A549 (cell line): ENCODE measurements around the gene METTL25B. TPM values are rescaled to one million over a fixed set of nuclear protein-coding genes. Genes with fewer than 3 reads are reported as not detected.

Experiments used
- BHLHE40 ChIP-seq: IDR thresholded peaks from 2 replicates; pipeline ENCODE4 v1.6.1; 2012; ENCODE audit warnings: low read depth, low read length, inconsistent platforms
- CEBPB ChIP-seq, 2 experiments: fragments of >200 bp in 1 of 2; sonication (Bioruptor Twin) in 1 of 2; formaldehyde crosslinking in 1 of 2; IDR thresholded peaks; 2 replicates each; pipeline ENCODE4 v1.6.1; 2012 to 2016
- CHD4 ChIP-seq: fragments of 200-600 bp; sonication (generic); IDR thresholded peaks from 2 replicates; pipeline ENCODE4 v1.6.1; 2016; ENCODE audit warnings: antibody characterized with exemption, mild to moderate bottlenecking, borderline replicate concordance
- EHF ChIP-seq: fragments of 250-450 bp; sonication (Bioruptor Pico); IDR thresholded peaks from 2 replicates; pipeline ENCODE4 v1.5.0; 2020; ENCODE audit warnings: mild to moderate bottlenecking
- EHMT2 ChIP-seq: fragments of 200-600 bp; sonication (generic); IDR thresholded peaks from 2 replicates; pipeline ENCODE4 v1.6.1; 2016; ENCODE audit warnings: antibody characterized with exemption, low read depth, mild to moderate bottlenecking, moderate library complexity
- ELK1 ChIP-seq: fragments of 150-350 bp; IDR thresholded peaks from 2 replicates; pipeline ENCODE4 v1.6.1; 2014; ENCODE audit warnings: low read depth, mild to moderate bottlenecking, low read length
- EP300 ChIP-seq, 2 experiments: fragments of >200 bp; sonication (Bioruptor Twin); formaldehyde crosslinking; IDR thresholded peaks; 2 replicates in 1 of 2; 3 replicates in 1 of 2; pipeline ENCODE4 v1.6.1; 2016 to 2017
- ESRRA ChIP-seq: fragments of 150-350 bp; IDR thresholded peaks from 2 replicates; pipeline ENCODE4 v1.6.1; 2014; ENCODE audit warnings: mild to moderate bottlenecking, low read length, borderline replicate concordance
- FOSB ChIP-seq: fragments of 250-450 bp; sonication (Bioruptor Pico); IDR thresholded peaks from 2 replicates; pipeline ENCODE4 v1.5.0; 2020; ENCODE audit warnings: mild to moderate bottlenecking, moderate library complexity
- FOSL2 ChIP-seq, 2 experiments: fragments of 450-650 bp in 1 of 2; fragments of >200 bp in 1 of 2; sonication (Bioruptor Twin) in 1 of 2; formaldehyde crosslinking; IDR thresholded peaks; 2 replicates each; pipeline versions ENCODE4 v1.5.0 to v1.6.1; 2016 to 2020; ENCODE audit warnings: mild to moderate bottlenecking in 1 of 2, moderate library complexity in 1 of 2
- GATA3 ChIP-seq: IDR thresholded peaks from 2 replicates; pipeline ENCODE4 v1.6.1; 2012; ENCODE audit warnings: borderline replicate concordance
- HDAC2 ChIP-seq: fragments of 200-600 bp; sonication (generic); IDR thresholded peaks from 2 replicates; pipeline ENCODE4 v1.6.1; 2016
- HMGXB4 ChIP-seq: fragments of 250-450 bp; sonication (Bioruptor Pico); IDR thresholded peaks from 2 replicates; pipeline ENCODE4 v1.5.0; 2021; ENCODE audit warnings: mild to moderate bottlenecking, moderate library complexity, borderline replicate concordance
- HOXB13 ChIP-seq: fragments of 250-450 bp; sonication (Bioruptor Pico); IDR thresholded peaks from 2 replicates; pipeline ENCODE4 v1.5.0; 2020; ENCODE audit warnings: low read depth, mild to moderate bottlenecking, moderate library complexity
- HOXB5 ChIP-seq: fragments of 250-450 bp; sonication (Bioruptor Pico); IDR thresholded peaks from 2 replicates; pipeline ENCODE4 v1.5.0; 2020; ENCODE audit warnings: mild to moderate bottlenecking, moderate library complexity
- JUN ChIP-seq, 2 experiments: fragments of >200 bp; sonication (Bioruptor Twin); formaldehyde crosslinking; IDR thresholded peaks; 2 replicates in 1 of 2; 3 replicates in 1 of 2; pipeline ENCODE4 v1.6.1; 2016 to 2017
- JUNB ChIP-seq: fragments of >200 bp; sonication (Bioruptor Twin); formaldehyde crosslinking; IDR thresholded peaks from 2 replicates; pipeline ENCODE4 v1.6.1; 2016
- KDM1A ChIP-seq: fragments of 200-600 bp; sonication (generic); IDR thresholded peaks from 2 replicates; pipeline ENCODE4 v1.6.1; 2016; ENCODE audit warnings: low read depth, mild to moderate bottlenecking
- MAZ ChIP-seq: fragments of 150-350 bp; IDR thresholded peaks from 2 replicates; pipeline ENCODE4 v1.6.1; 2014; ENCODE audit warnings: antibody characterized with exemption, low read depth, low read length, borderline replicate concordance
- MYC ChIP-seq: IDR thresholded peaks from 2 replicates; pipeline ENCODE4 v1.6.1; 2012; ENCODE audit warnings: mild to moderate bottlenecking, inconsistent platforms, low read length, improper control_type of control experiment, borderline replicate concordance
- NFE2L2 ChIP-seq: fragments of 150-350 bp; conservative IDR thresholded peaks from 2 replicates; pipeline ENCODE4 v1.6.1; 2014; ENCODE audit warnings: low read length
- NR3C1 ChIP-seq: fragments of >200 bp; sonication (Bioruptor Twin); formaldehyde crosslinking; IDR thresholded peaks from 3 replicates; pipeline ENCODE4 v1.6.1; 2017
- POLR2A ChIP-seq: IDR thresholded peaks from 2 replicates; pipeline ENCODE4 v1.6.1; 2012; ENCODE audit warnings: mild to moderate bottlenecking, low read length
- POLR2AphosphoS2 ChIP-seq: conservative IDR thresholded peaks from 2 replicates; pipeline ENCODE4 v1.6.1; 2012; ENCODE audit warnings: low read length, improper control_type of control experiment, inconsistent platforms
- RAD21 ChIP-seq, 2 experiments: fragments of >200 bp in 1 of 2; sonication (Bioruptor Twin) in 1 of 2; formaldehyde crosslinking in 1 of 2; IDR thresholded peaks in 1 of 2; conservative IDR thresholded peaks in 1 of 2; 2 replicates in 1 of 2; 3 replicates in 1 of 2; pipeline ENCODE4 v1.6.1; 2012 to 2018; ENCODE audit warnings: inconsistent platforms in 1 of 2
- REST ChIP-seq: fragments of 200-600 bp; sonication (generic); IDR thresholded peaks from 2 replicates; pipeline ENCODE4 v1.6.1; 2016; ENCODE audit warnings: antibody characterized with exemption, mild to moderate bottlenecking, moderate library complexity
- RFX5 ChIP-seq: fragments of 450-650 bp; IDR thresholded peaks from 2 replicates; pipeline ENCODE4 v1.7.1; 2014; ENCODE audit warnings: antibody characterized with exemption, mild to moderate bottlenecking, moderate library complexity
- RNF2 ChIP-seq: fragments of 200-600 bp; sonication (generic); IDR thresholded peaks from 2 replicates; pipeline ENCODE4 v1.6.1; 2016; ENCODE audit warnings: low read depth, mild to moderate bottlenecking, antibody characterized with exemption, moderate library complexity, borderline replicate concordance
- SMC3 ChIP-seq: fragments of >200 bp; sonication (Bioruptor Twin); formaldehyde crosslinking; IDR thresholded peaks from 3 replicates; pipeline ENCODE4 v1.6.1; 2018; ENCODE audit warnings: inconsistent platforms
- SREBF2 ChIP-seq: fragments of 450-650 bp; IDR thresholded peaks from 2 replicates; pipeline ENCODE4 v1.6.1; 2014; ENCODE audit warnings: mild to moderate bottlenecking, moderate library complexity
- TFCP2L1 ChIP-seq: fragments of 250-450 bp; sonication (Bioruptor Pico); IDR thresholded peaks from 2 replicates; pipeline ENCODE4 v1.5.0; 2021; ENCODE audit warnings: mild to moderate bottlenecking
- ZNF302 ChIP-seq: fragments of 250-450 bp; sonication (Bioruptor Pico); IDR thresholded peaks from 2 replicates; pipeline ENCODE4 v1.9.0; 2021; ENCODE audit warnings: inconsistent platforms, mild to moderate bottlenecking, moderate library complexity
- ZSCAN20 ChIP-seq: fragments of 250-450 bp; sonication (Bioruptor Pico); IDR thresholded peaks from 2 replicates; pipeline ENCODE4 v1.8.0; 2022; ENCODE audit warnings: mild to moderate bottlenecking, moderate library complexity
- polyA plus RNA-seq, 4 experiments: library from polyadenylated mRNA; depleted of rRNA in 3 of 4; stranded (reverse); fragments of >200 nt; fragmentation: RNase III in 1 of 4; extraction: RNeasy Plus Mini Kit Qiagen cat#74134 plus additional on column Dnase treatment in 1 of 4; gene quantifications; 2 replicates in 3 of 4; 3 replicates in 1 of 4; pipeline ENCODE4 v1.2.3, GENCODE V29; 2011 to 2017
- TF ChIP-seq, protein P1 (sequence below): IDR thresholded peaks from 2 replicates; pipeline ENCODE4 v1.6.1; 2012

METTL25B gene
- polyA plus RNA-seq, 2 of the 4 experiments (the other 2 are of a cell fraction): 16.7 to 18.5 TPM

DNA sequence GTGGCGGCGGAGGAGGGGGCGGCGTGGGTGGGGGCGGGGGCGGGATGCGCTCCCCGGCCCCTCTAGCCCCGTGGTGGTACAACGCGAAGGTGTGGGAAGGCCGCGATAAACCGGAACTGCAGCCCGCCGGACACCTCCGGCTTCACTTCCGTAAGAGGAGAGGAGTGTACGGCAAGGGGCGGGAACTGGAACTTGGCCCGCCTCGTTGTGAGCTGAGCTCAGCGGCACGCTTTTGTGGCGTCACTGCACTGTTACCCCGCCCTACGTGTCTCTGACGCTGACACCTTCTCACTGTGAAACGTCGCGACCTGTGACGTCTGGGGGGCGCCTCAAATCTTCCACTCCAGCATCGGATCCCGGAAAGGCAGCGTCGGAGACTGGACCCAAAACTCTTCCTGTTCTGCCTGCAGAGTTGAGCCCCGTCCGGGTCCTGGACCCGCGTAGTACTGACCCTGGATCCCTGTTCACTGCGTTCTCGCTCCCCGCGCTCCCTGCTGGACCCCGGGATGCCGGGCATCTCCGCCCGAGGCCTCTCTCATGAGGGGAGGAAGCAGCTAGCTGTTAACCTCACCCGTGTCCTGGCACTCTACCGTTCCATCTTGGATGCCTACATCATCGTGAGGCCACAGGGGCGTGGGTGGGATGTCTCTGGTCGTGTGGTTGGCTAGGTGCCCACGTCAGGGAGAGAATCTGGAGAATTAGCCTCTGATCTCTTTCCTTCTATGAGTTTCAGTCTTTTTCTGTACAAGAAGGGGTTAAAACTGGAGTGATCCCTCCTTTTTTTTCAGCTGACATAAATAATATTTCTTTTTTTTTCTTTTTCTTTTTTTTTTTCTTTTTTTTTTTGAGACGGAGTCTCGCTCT is 562 bp downstream of the METTL25B start, which contains the start of gene ISG20L2 (continued):
- TF ChIP-seq HMGXB4 (CRISPR knock-in tag) (no peak), RFX5 (0 out of 2 replicates have a peak, but pooled peaks have one; percentile 53), MAZ (peak; percentile 76; the same call in 1 of the 2 replicates), RNF2 (no peak), ZSCAN20 (CRISPR knock-in tag) (no peak), JUN (IDR thresholded peaks at IDR 0.05) (peak; percentile 97 to 98), ELK1 (no peak), ESRRA (peak; percentile 52; the same call in 1 of the 2 replicates), EP300 (IDR thresholded peaks at IDR 0.05) (no peak), EHF (CRISPR knock-in tag) (no peak), HOXB13 (no peak), CHD4 (no peak), FOSB (CRISPR knock-in tag) (no peak), CEBPB (IDR thresholded peaks at IDR 0.05) (no peak), RAD21 (conservative IDR thresholded peaks at IDR 0.05 in 1 of 2, IDR thresholded peaks at IDR 0.05 in 1 of 2) (no peak), MYC (0 out of 2 replicates have a peak, but pooled peaks have one; percentile 66), JUNB (no peak), FOSL2 (IDR thresholded peaks at IDR 0.05) (no peak), FOSL2 (CRISPR knock-in tag; IDR thresholded peaks at IDR 0.05) (no peak), SMC3 (peak; percentile 22; the same call in 2 of the 3 replicates), HOXB5 (no peak), KDM1A (no peak), HDAC2 (no peak), ZNF302 (CRISPR knock-in tag) (no peak), TFCP2L1 (CRISPR knock-in tag) (no peak), POLR2A (peak; percentile 29), NR3C1 (no peak), POLR2AphosphoS2 (peak; percentile 64; the same call in 1 of the 2 replicates), EHMT2 (no peak), BHLHE40 (peak; percentile 95), REST (no peak), SREBF2 (no peak), NFE2L2 (no peak), GATA3 (no peak; the same call in 1 of the 2 replicates)
- TF ChIP-seq, protein P1, sequence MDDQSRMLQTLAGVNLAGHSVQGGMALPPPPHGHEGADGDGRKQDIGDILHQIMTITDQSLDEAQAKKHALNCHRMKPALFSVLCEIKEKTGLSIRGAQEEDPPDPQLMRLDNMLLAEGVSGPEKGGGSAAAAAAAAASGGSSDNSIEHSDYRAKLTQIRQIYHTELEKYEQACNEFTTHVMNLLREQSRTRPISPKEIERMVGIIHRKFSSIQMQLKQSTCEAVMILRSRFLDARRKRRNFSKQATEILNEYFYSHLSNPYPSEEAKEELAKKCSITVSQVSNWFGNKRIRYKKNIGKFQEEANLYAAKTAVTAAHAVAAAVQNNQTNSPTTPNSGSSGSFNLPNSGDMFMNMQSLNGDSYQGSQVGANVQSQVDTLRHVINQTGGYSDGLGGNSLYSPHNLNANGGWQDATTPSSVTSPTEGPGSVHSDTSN: no peak
